PFSK-1 (cell line): ENCODE data around the gene FABP1.

Experiments
- FOXP2 ChIP-seq: optimal IDR thresholded peaks from 2 replicates; pipeline ENCODE3; 2011; ENCODE audit warnings: borderline replicate concordance, control low read depth, inconsistent platforms; ENCODE audit not compliant: insufficient read depth; ENCODE audit errors: extremely low read length, extremely low read depth
- POLR2AphosphoS5 ChIP-seq: IDR thresholded peaks from 2 replicates; pipeline ENCODE4 v1.6.1; 2012; ENCODE audit warnings: low read depth, mild to moderate bottlenecking, control low read depth, low read length, moderate library complexity
- SIN3A ChIP-seq: IDR thresholded peaks from 2 replicates; pipeline ENCODE4 v1.6.1; 2012; ENCODE audit warnings: mild to moderate bottlenecking, low read length, moderate library complexity, borderline replicate concordance; ENCODE audit not compliant: insufficient read depth
- TAF1 ChIP-seq: IDR thresholded peaks from 2 replicates; pipeline ENCODE4 v1.6.1; 2012; ENCODE audit warnings: low read length, control low read depth, borderline replicate concordance; ENCODE audit not compliant: insufficient read depth
- TF ChIP-seq, protein P1 (sequence below), 2 experiments: IDR thresholded peaks; 2 replicates each; pipeline versions ENCODE4 v1.6.1 to v1.8.0; 2011 to 2012; ENCODE audit warnings: low read depth in 2 of 2, low read length in 2 of 2, control low read depth in 1 of 2, inconsistent platforms in 1 of 2, mild to moderate bottlenecking in 1 of 2, moderate library complexity in 1 of 2; ENCODE audit not compliant: insufficient read depth in 1 of 2

The FABP1 gene

DNA sequence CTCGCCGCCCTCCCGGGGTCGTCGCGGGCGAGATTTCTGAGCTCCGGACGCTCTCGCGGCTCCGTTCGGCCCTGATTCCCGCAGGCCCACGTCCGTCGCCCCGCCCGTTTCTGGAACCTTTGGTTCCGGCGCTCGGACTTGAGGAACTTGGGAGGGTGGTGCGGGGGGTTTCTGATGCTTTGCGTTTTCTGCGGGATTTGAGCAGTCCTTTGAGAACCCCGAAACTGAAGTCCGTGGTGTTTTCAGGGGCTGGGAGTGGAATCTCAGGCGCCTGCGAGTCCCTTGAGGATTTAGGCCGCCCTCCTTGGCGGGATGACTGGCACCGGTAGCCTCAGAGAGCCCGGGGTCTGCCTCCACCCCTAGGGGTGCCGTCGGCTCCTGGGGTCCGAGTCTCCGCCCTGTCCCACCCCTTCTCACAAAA lies 42.6 kb upstream of the FABP1 start:
- TF ChIP-seq, protein P1, sequence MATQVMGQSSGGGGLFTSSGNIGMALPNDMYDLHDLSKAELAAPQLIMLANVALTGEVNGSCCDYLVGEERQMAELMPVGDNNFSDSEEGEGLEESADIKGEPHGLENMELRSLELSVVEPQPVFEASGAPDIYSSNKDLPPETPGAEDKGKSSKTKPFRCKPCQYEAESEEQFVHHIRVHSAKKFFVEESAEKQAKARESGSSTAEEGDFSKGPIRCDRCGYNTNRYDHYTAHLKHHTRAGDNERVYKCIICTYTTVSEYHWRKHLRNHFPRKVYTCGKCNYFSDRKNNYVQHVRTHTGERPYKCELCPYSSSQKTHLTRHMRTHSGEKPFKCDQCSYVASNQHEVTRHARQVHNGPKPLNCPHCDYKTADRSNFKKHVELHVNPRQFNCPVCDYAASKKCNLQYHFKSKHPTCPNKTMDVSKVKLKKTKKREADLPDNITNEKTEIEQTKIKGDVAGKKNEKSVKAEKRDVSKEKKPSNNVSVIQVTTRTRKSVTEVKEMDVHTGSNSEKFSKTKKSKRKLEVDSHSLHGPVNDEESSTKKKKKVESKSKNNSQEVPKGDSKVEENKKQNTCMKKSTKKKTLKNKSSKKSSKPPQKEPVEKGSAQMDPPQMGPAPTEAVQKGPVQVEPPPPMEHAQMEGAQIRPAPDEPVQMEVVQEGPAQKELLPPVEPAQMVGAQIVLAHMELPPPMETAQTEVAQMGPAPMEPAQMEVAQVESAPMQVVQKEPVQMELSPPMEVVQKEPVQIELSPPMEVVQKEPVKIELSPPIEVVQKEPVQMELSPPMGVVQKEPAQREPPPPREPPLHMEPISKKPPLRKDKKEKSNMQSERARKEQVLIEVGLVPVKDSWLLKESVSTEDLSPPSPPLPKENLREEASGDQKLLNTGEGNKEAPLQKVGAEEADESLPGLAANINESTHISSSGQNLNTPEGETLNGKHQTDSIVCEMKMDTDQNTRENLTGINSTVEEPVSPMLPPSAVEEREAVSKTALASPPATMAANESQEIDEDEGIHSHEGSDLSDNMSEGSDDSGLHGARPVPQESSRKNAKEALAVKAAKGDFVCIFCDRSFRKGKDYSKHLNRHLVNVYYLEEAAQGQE (IDR thresholded peaks at IDR 0.05; ENCODE audit: insufficient read depth in 1 of 2, low read depth in 2 of 2, low read length in 2 of 2), result no peak
- TF ChIP-seq POLR2AphosphoS5 (no peak), SIN3A (no peak), TAF1 (no peak), FOXP2 (no peak)

DNA sequence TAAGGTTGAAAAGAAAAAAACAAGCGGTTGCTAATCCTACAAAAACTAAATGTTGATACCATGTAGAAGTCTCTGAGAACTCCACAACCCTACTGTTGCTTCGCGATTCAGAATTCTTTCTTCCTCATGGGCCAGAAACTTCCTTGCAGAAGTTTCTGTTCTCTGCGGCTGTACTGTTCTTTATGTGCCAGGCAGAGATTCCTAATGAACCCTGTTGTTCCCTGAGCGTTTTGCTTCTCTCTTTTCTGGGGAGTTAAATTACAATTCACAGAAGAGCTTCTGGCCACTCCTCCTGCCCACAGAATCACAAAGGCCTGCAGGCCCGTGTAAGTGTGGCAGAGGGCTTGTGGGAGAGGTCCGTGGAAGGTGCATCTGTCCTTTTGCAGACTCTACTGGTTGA lies 40.5 kb upstream of the FABP1 start:
- TF ChIP-seq TAF1 (no peak), FOXP2 (no peak), SIN3A (no peak), POLR2AphosphoS5 (no peak)
- TF ChIP-seq, protein P1 (IDR thresholded peaks at IDR 0.05; ENCODE audit: insufficient read depth in 1 of 2, low read depth in 2 of 2, low read length in 2 of 2), result no peak

DNA sequence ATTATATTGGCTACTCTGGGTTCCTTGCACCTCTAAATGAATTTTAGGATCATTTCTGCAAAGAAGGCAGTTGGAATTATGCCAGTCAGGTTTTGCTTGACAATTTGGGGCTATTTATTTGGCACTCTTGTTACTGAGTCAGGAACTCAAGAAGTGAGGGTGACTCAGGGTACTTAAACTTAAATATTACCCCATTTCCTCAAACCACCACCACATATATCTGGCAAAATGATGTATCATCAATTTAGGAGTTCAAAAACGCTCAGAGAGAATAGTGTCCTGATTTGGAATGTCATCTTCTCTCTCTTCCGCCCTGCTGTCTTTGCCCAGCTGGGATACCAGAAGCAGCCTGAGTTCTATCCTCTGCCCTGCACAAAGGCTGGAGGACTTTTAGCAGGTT lies 39.9 kb upstream of the FABP1 start:
- TF ChIP-seq SIN3A (no peak), POLR2AphosphoS5 (no peak), TAF1 (no peak), FOXP2 (no peak)
- TF ChIP-seq, protein P1 (IDR thresholded peaks at IDR 0.05; ENCODE audit: insufficient read depth in 1 of 2, low read depth in 2 of 2, low read length in 2 of 2), result no peak

DNA sequence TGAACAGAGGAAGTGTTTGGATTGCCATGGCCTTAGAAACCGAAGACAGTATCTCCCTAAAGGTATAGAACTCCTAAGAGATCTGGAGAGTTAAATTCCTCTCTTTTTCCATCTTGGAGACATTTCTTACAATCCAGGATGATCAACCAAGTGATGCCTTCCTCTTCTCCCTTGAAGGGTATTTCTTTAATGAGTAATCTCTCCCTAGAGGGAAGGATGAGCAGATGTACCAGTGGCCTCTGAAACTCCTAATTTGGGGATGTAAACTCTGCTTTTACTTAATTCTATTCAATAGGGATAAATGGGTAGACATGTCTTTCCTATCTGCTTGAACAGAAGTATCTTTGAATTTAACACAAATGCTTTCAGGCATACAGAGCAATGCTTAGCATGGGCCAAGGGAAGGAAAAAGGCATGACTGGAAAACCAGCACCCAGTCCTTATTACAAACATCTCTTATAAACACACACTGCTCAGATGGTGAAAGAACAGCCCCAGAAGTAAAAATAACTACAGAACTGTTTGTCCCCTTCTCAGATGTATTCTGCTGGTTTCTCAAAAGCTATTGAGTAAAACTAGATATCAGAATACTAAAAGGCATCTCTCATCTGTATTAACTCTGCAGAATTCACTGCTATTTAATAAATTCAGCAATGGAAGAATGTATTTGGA lies 37.6 kb upstream of the FABP1 start:
- no peak for TF ChIP-seq POLR2AphosphoS5
- TF ChIP-seq, protein P1 (IDR thresholded peaks at IDR 0.05; ENCODE audit: insufficient read depth in 1 of 2, low read depth in 2 of 2, low read length in 2 of 2), result no peak
- no peak for TF ChIP-seq TAF1
- TF ChIP-seq FOXP2, result no peak
- TF ChIP-seq SIN3A, result no peak
